IPS DF 4.7 (cell line): ENCODE measurements around the gene RTN1.

Experiments
- DNase-seq: peaks from one replicate; pipeline ENCODE4 v3.0.0-alpha.2; 2013; ENCODE audit warnings: low spot score; ENCODE audit errors: extremely low read depth

RTN1 gene

DNA sequence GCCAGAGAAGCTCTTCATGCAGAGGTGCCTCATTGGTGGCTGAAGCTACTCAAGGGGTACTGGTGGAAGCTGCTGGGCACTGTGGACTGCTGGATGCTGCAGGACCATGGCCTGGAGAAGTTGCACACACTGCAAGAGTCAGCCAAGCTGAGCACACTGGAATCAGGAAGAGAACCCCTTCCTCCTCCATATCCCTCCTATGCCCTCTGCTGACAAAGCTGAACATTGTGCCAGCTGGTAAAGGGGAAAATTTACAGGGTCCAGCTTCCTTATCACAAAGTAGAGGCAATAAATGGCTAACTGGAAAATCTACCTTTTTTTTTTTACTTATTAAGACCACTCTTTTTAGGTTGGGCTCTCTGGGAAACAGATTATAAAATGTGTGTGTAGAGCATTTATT, 300.5 kb downstream of the RTN1 start:
- no peak for DNase-seq

DNA sequence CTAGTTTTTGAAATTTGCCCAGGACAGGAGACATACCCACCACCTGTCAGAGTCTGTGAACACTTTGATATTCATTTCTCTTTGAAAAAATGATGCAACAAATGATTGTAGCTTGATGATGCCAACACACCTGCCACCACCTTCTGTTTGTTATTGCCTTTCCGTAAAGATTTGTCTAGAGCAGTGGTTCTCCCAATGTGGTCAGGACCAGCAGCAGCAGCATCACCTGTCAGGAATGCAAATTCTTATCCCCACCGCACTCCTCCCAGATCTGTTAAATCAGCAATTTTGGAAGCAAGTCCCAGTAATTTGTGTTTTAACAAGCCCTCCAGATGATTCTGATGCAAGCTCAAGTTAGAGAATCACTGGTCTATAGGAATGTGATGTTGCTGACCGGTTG, 303.9 kb downstream of the RTN1 start:
- no peak for DNase-seq

DNA sequence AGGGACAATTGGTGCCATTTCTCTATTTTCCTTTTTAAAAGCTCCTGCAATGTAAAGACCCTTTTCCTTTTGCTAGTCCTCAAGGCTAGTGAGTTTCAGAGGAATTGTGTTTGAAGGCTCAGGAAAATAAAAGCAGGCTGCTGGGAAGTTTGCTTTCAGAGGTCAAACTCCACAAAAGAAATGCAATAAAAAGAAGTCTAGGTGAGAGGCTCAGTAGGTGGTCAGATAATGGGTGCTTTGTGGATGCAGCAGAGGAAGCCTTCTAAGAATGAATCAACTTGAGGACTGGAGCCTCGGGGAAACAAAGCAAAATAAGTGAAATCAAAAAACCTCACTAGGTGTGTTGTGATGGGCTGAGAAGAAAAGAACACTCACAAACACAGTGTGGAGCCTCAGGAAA, 304.3 kb downstream of the RTN1 start:
- DNase-seq: no peak

- DNase-seq: no peak
Measured at GRCh38 chr14:59565087-59565486, 305.5 kb downstream of the RTN1 start.

- DNase-seq: no peak
Measured at GRCh38 chr14:59564366-59564765, 306.2 kb downstream of the RTN1 start.

DNA sequence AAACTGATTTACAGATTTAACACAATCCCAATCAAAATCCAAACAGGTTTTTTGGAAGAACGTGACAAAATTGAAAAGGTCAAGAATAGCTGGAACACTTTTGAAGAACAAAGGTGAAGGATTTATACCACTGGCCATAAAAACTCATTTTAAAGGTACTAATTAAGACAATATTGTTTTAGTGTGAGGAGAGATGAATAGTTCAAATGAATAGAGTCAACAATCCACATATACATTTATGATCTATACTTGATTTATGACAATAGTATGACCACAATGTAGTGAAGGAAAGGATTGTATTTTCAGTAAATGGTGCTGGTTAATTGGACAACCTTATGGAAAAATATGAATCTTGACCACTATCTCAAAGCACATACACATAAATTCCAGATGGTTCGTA, 323.3 kb downstream of the RTN1 start:
- no peak for DNase-seq
